Gastrocnemius medialis (tissue), 4 donors: ENCODE data around the gene WIPI1. TPM values are rescaled to one million over a fixed set of nuclear protein-coding genes. Genes with fewer than 3 reads are reported as not detected.

ENCODE experiments used
- ATAC-seq, 2 donors: fragments of 150-250 bp; one replicate each; pipeline ENCODE4 v1.9.1; 2016
- DNase-seq, 2 donors: peaks; one replicate each; pipeline ENCODE4 v3.0.0-alpha.2; 2019
- H3K27ac ChIP-seq, 4 donors: fragments of 200-600 bp; sonication (generic); 1 replicate in 1 of 4; 2 replicates in 3 of 4; pipeline ENCODE4 v1.5.1; 2016 to 2018; ENCODE audit warnings: mild to moderate bottlenecking in 2 of 4, moderate library complexity in 1 of 4
- H3K27me3 ChIP-seq, 3 donors: fragments of 200-600 bp; sonication (generic) in 2 of 3; 1 replicate in 1 of 3; 2 replicates in 2 of 3; pipeline versions ENCODE4 v1.5.1 to v1.6.0; 2016 to 2019; ENCODE audit warnings: mild to moderate bottlenecking in 1 of 3, moderate library complexity in 1 of 3
- H3K36me3 ChIP-seq, 2 donors: fragments of 200-600 bp; sonication (generic) in 1 of 2; one replicate each; pipeline ENCODE4 v1.5.1; 2017 to 2018
- H3K4me1 ChIP-seq, 2 donors: fragments of 200-600 bp; sonication (generic) in 1 of 2; one replicate each; pipeline ENCODE4 v1.5.1; 2016 to 2017; ENCODE audit warnings: mild to moderate bottlenecking in 2 of 2
- H3K4me3 ChIP-seq, 4 donors: fragments of 200-600 bp; sonication (generic) in 3 of 4; 1 replicate in 1 of 4; 2 replicates in 3 of 4; pipeline ENCODE4 v1.5.1; 2016 to 2019; ENCODE audit warnings: mild to moderate bottlenecking in 2 of 4
- H3K9me3 ChIP-seq, 3 donors: fragments of 200-600 bp; sonication (generic) in 2 of 3; 1 replicate in 1 of 3; 2 replicates in 2 of 3; pipeline ENCODE4 v1.5.1; 2016 to 2019
- POLR2A ChIP-seq, 2 donors: fragments of 450-650 bp; IDR thresholded peaks; one replicate each; pipeline ENCODE4 v1.6.1; 2017; ENCODE audit warnings: antibody characterized with exemption in 2 of 2, mild to moderate bottlenecking in 2 of 2, moderate library complexity in 2 of 2
- in situ Hi-C, 4 donors: fragments of 200-750 bp; cut with MboI; loops; one replicate each; pipeline versions ENCODE4 v1.15.0 to v1.8.0; 2017; ENCODE audit warnings: low sequenced_read_pairs in 4 of 4
- intact Hi-C: fragments of 100-400 bp; cut with DNase I; formaldehyde crosslinking; loops from one replicate; pipeline ENCODE4 v1.15.1; 2023; ENCODE audit warnings: low total_unique reads
- total RNA-seq, 4 donors: library from RNA; depleted of rRNA; stranded (reverse); fragments of >200 nt; gene quantifications; one replicate each; pipeline versions ENCODE4 v1.1.0 to v1.2.3, GENCODE V29; 2016
- TF ChIP-seq, protein P1 (sequence below), 5 experiments: fragments of 450-650 bp in 3 of 5; fragments of 200-600 bp in 2 of 5; sonication (generic) in 2 of 5; IDR thresholded peaks in 4 of 5; conservative IDR thresholded peaks in 1 of 5; 1 replicate in 4 of 5; 2 replicates in 1 of 5; pipeline ENCODE4 v1.5.1; 2016 to 2019; ENCODE audit warnings: antibody characterized with exemption in 5 of 5, mild to moderate bottlenecking in 3 of 5, moderate library complexity in 3 of 5

The WIPI1 gene
- total RNA-seq, 4 donors from 2014 or later, result 79.1 to 182 (median 92.0) TPM

DNA sequence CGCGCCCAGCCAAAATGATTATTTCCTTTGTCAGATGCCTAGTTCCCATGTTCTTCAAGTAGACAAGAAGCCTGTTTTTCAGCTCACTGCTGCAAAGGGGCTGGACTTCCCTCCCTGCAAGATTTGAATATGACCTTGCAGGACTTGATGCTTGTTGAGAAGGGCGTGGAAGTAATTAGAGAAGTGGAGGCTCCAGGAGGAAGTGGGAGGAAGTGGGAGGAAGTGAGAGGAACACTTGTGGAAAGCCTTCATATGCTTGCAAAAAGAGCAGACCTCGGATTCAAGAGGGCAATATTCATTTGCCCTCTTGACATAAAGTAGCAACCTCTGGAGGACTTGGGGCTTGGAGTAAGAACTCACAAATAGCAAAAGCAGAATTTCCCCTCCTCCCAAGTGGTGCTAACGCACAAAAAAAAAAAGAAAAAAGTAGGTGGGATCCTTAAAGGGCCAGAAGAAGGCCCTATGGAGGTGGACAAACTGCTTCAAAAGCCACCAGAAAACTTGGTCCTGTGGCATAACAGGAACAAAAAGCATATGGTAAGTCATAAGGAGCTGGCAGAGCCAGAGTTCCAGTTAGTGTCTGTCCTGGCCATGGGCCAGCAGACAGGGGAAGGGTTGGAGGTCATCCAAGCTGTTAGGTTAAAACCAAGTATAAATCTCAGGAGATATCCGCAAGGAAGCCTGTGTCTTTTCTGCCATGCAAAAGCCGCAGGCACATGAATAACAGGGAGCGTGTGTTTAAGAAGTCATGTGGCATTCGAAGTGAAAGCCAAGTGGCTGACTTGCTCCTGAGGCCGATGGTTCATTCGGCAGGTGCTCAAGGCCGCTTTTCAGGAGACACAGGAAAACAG, 34.3 kb upstream of the WIPI1 start:
- H3K36me3 ChIP-seq, result no peaks in the 10 kb centered on the region
- no peak for TF ChIP-seq POLR2A (IDR thresholded peaks at IDR 0.05)
- TF ChIP-seq, protein P1, sequence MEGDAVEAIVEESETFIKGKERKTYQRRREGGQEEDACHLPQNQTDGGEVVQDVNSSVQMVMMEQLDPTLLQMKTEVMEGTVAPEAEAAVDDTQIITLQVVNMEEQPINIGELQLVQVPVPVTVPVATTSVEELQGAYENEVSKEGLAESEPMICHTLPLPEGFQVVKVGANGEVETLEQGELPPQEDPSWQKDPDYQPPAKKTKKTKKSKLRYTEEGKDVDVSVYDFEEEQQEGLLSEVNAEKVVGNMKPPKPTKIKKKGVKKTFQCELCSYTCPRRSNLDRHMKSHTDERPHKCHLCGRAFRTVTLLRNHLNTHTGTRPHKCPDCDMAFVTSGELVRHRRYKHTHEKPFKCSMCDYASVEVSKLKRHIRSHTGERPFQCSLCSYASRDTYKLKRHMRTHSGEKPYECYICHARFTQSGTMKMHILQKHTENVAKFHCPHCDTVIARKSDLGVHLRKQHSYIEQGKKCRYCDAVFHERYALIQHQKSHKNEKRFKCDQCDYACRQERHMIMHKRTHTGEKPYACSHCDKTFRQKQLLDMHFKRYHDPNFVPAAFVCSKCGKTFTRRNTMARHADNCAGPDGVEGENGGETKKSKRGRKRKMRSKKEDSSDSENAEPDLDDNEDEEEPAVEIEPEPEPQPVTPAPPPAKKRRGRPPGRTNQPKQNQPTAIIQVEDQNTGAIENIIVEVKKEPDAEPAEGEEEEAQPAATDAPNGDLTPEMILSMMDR (IDR thresholded peaks at IDR 0.05 in 4 of 5, conservative IDR thresholded peaks at IDR 0.05 in 1 of 5), result no peak
- in situ Hi-C loops, result no loop called here
- no peaks in the 10 kb centered on the region for H3K9me3 ChIP-seq
- peaks cover 6 to 17% of the 10 kb centered on the region in 2 donors for H3K4me1 ChIP-seq
- H3K27me3 ChIP-seq, result no peaks in the 10 kb centered on the region
- DNase-seq (peak; percentile 28 to 46), ATAC-seq (peak; percentile 20 to 50)
- H3K27ac ChIP-seq, result peak overlapping the region; percentile 19 to 64 (median 60)
- H3K4me3 ChIP-seq, result peak overlapping the region in 2 of 4 donors; percentile 15
- intact Hi-C loops, result no loop called here

DNA sequence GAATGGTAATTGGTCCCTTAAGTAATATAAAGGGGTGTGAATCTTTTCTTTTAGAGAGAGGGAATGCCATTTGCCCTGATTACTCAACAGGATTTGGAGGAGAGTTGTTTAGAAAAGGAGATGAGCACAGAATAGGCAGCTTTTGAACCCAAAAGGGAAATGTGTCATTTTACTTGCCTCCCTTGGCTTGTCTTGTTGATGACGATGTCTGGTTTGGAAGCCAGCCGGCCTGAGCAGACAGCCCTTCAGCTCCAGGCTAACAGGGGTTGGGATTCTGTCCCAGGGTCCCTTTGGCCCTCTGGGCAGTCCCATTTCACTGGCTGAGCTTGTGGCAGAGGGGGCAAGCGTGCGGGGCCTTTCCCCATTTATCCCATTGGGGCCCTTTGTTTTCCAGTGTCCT, 32.6 kb upstream of the WIPI1 start:
- no peak overlapping the region for H3K4me3 ChIP-seq
- H3K4me1 ChIP-seq, result peaks cover 6 to 17% of the 10 kb centered on the region in 2 donors
- peak overlapping the region in 1 of 4 donors; percentile 62 for H3K27ac ChIP-seq
- intact Hi-C loops (no loop called here), in situ Hi-C loops (no loop called here)
- ATAC-seq, result peak in 1 of 2 donors; percentile 34
- no peak for DNase-seq
- no peaks in the 10 kb centered on the region for H3K36me3 ChIP-seq
- TF ChIP-seq, protein P1 (IDR thresholded peaks at IDR 0.05 in 4 of 5, conservative IDR thresholded peaks at IDR 0.05 in 1 of 5), result no peak
- no peak for TF ChIP-seq POLR2A (IDR thresholded peaks at IDR 0.05)
- H3K27me3 ChIP-seq, result no peaks in the 10 kb centered on the region
- no peaks in the 10 kb centered on the region for H3K9me3 ChIP-seq

DNA sequence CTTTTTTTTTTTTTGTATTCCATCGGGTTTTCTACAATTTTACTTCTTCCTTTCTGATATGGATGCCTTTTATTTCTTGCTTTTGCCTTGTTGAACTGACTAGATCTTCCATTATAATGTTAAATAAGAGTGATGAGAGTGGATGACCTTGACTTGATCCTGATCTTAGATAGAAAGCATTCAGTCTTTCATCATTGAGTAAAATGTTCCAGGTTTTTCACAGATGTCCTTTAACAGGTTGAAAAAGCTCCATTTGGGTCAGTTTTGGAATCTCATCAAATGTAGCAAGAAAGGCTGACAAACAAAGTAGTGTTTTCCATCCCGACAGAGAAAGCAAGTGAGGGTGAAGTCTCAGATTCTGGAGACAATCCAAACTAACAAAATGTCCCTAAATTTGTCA, 27.2 kb upstream of the WIPI1 start:
- no peaks in the 10 kb centered on the region for H3K27me3 ChIP-seq
- H3K4me1 ChIP-seq, result no peaks in the 10 kb centered on the region
- no peak for ATAC-seq
- H3K9me3 ChIP-seq, result no peaks in the 10 kb centered on the region
- in situ Hi-C loops, result no loop called here
- no peak for DNase-seq
- H3K27ac ChIP-seq, result peak overlapping the region in 2 of 4 donors; percentile 20 to 57
- no peak for TF ChIP-seq POLR2A (IDR thresholded peaks at IDR 0.05)
- TF ChIP-seq, protein P1 (IDR thresholded peaks at IDR 0.05 in 4 of 5, conservative IDR thresholded peaks at IDR 0.05 in 1 of 5), result no peak
- no peaks in the 10 kb centered on the region for H3K36me3 ChIP-seq
- intact Hi-C loops, result no loop called here
- no peak overlapping the region for H3K4me3 ChIP-seq

DNA sequence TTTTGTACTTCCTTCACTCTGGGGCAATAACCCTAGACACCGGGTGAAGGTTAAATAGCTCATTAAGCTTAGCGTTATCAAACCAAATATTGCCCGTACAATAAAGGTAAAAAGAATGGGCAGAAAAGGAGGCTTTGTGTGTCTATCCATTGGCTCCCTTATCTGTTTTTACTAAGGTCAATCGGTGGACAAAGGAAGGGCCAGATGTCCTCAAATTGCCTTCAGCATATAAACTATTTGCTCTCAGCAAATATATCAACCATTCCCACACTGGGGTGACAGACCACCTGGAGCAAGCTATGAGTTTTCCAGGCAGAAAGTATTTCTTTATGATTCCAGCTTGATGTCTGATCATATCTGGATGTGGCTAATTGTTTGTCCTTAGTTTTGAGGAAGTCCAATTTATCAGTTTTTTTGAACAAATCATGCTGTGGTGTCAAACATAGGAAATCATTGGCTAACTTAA, 25.3 kb upstream of the WIPI1 start:
- no peak for ATAC-seq
- Histone ChIP-seq H3K27ac (no peak overlapping the region), H3K9me3 (no peaks in the 10 kb centered on the region), H3K4me1 (no peaks in the 10 kb centered on the region), H3K27me3 (no peaks in the 10 kb centered on the region), H3K4me3 (no peak overlapping the region), H3K36me3 (no peaks in the 10 kb centered on the region)
- no peak for TF ChIP-seq POLR2A (IDR thresholded peaks at IDR 0.05)
- TF ChIP-seq, protein P1 (IDR thresholded peaks at IDR 0.05 in 4 of 5, conservative IDR thresholded peaks at IDR 0.05 in 1 of 5), result no peak
- in situ Hi-C loops, result no loop called here
- DNase-seq, result no peak
- intact Hi-C loops, result no loop called here
